NCI-H2107 (cell line): Measurements from ENCODE around the gene NAXE.
"Not testable (repeated sequence)": the region's sequence is repeated elsewhere in the genome, so short reads cannot be mapped to it uniquely, and the experiment has no call there.

Experiments used
- DNase-seq: peaks from one replicate; lab custom pipeline; 2025; lab: John Stamatoyannopoulos, UW

The NAXE gene

GRCh38 chr1:156623946-156624813, 32.6 kb downstream of the NAXE start:
- no peak for DNase-seq

- DNase-seq, result no peak
Measured at GRCh38 chr1:156624814-156625435, 33.3 kb downstream of the NAXE start.

GRCh38 chr1:156625436-156626078, 34.0 kb downstream of the NAXE start:
- DNase-seq, result no peak

GRCh38 chr1:156626079-156626438, 34.5 kb downstream of the NAXE start:
- DNase-seq, result no peak

- no peak for DNase-seq
Measured at GRCh38 chr1:156627313-156627880, 35.8 kb downstream of the NAXE start.

- DNase-seq, result no peak
Measured at GRCh38 chr1:156629823-156630449, 38.4 kb downstream of the NAXE start.

GRCh38 chr1:156631152-156631551, 39.6 kb downstream of the NAXE start:
- not testable (repeated sequence) for DNase-seq

- DNase-seq, result no peak
Measured at GRCh38 chr1:156632355-156632754, 40.8 kb downstream of the NAXE start.

GRCh38 chr1:156638189-156638985, 46.8 kb downstream of the NAXE start:
- DNase-seq, result no peak

GRCh38 chr1:156639601-156640101, 48.1 kb downstream of the NAXE start:
- no peak for DNase-seq

- DNase-seq, result no peak
Measured at GRCh38 chr1:156640842-156641706, 49.5 kb downstream of the NAXE start.

- no peak for DNase-seq
Measured at GRCh38 chr1:156641761-156642264, 50.2 kb downstream of the NAXE start, which contains the start of gene BCAN. Gene BCAN, plus strand, starts transcription at chr1:156642117. Its CDS starts 3,938 bp downstream, at chr1:156646055.

- no peak for DNase-seq
Measured at GRCh38 chr1:156642265-156643048, 50.9 kb downstream of the NAXE start.

GRCh38 chr1:156643049-156643777, 51.6 kb downstream of the NAXE start:
- DNase-seq, result no peak

- no peak for DNase-seq
Measured at GRCh38 chr1:156643778-156644092, 52.2 kb downstream of the NAXE start.
